A673 (cell line): ENCODE measurements around the gene HPSE.

Experiments used
- CTCF ChIP-seq: fragments of 300-800, 200-600 bp; sonication (generic); conservative IDR thresholded peaks from 2 replicates; pipeline ENCODE4 v1.5.1; 2017; ENCODE audit warnings: low read depth, mild to moderate bottlenecking, antibody characterized with exemption, low read length, moderate library complexity, mixed read lengths
- EZH2 ChIP-seq: fragments of 200-600 bp; sonication (generic); IDR thresholded peaks from 2 replicates; pipeline ENCODE4 v1.6.1; 2017; ENCODE audit warnings: borderline replicate concordance, low read depth, mild to moderate bottlenecking, mixed read lengths, antibody characterized with exemption, low read length; ENCODE audit not compliant: poor library complexity, severe bottlenecking

GRCh38 chr4:83262682-83263081 is 72.0 kb downstream of the HPSE start:
- no peak for TF ChIP-seq CTCF
- no peak for TF ChIP-seq EZH2
